Adipose tissue (tissue), 3 donors: ENCODE measurements around the gene ALMS1. TPM values are rescaled to one million over a fixed set of nuclear protein-coding genes. Genes with fewer than 3 reads are reported as not detected.
A peak's percentile ranks its signal among the peaks of the same experiment; 100 is the strongest.
"Not testable (repeated sequence)": the region's sequence is repeated elsewhere in the genome, so short reads cannot be mapped to it uniquely, and the experiment has no call there.

Source experiments
- H3K27ac ChIP-seq: one replicate; pipeline ENCODE4 v1.5.1; 2013; ENCODE audit warnings: low read depth, low read length
- WGBS, 3 donors: extraction: QIAGEN DNeasy Blood & Tissue Kit; methylation state at CpG; one replicate each; pipeline ENCODE4 v1.1.7; 2013; 5-methylcytosine and 5-hydroxymethylcytosine counted together
- polyA plus RNA-seq, 3 donors: library from polyadenylated mRNA; stranded (reverse); fragments of 200-250 nt; gene quantifications; one replicate each; pipeline ENCODE4 v1.2.3, GENCODE V29; 2013
- donor health status: healthy with polysubstance abuse.
- donor health status: Bipolar disorder and iron deficiency.
- donor health status: healthy.

ALMS1 gene
- polyA plus RNA-seq, 3 donors = 5.5 to 8.6 (median 5.6) TPM

GRCh38 chr2:73386342-73386868 is 769 bp downstream of the ALMS1 start:
- WGBS, 3 donors = 0 to 1% (median 0%) methylated on average over 24 of the region's 24 CpGs

GRCh38 chr2:73386894-73387636 is 1.4 kb downstream of the ALMS1 start:
- 19 to 35% (median 33%) methylated on average over 6 of the region's 6 CpGs for WGBS, 3 donors
- no peak overlapping the region for H3K27ac ChIP-seq

More at GRCh38 chr2:73386342-73386868, 769 bp downstream of the ALMS1 start:
- peak overlapping the region; percentile 14 for H3K27ac ChIP-seq

- 91 to 96% (median 95%) methylated on average over 9 of the region's 9 CpGs for WGBS, 3 donors
- H3K27ac ChIP-seq = no peak overlapping the region
Observed at GRCh38 chr2:73402386-73403103, 16.9 kb downstream of the ALMS1 start.

- WGBS, 3 donors = 98 to 100% (median 98%) methylated on average over 1 of the region's 1 CpG
- H3K27ac ChIP-seq = no peak overlapping the region
Observed at GRCh38 chr2:73403237-73403636, 17.6 kb downstream of the ALMS1 start.

- 96 to 100% (median 97%) methylated on average over 5 of the region's 5 CpGs for WGBS, 3 donors
- H3K27ac ChIP-seq = no peak overlapping the region
Observed at GRCh38 chr2:73404409-73404808, 18.8 kb downstream of the ALMS1 start.

GRCh38 chr2:73406996-73407395 is 21.4 kb downstream of the ALMS1 start:
- H3K27ac ChIP-seq = no peak overlapping the region
- 66 to 84% (median 82%) methylated on average over 2 of the region's 2 CpGs for WGBS, 3 donors

GRCh38 chr2:73408198-73408597 is 22.6 kb downstream of the ALMS1 start:
- WGBS, 3 donors = 69 to 81% (median 72%) methylated on average over 3 of the region's 3 CpGs
- H3K27ac ChIP-seq = no peak overlapping the region

GRCh38 chr2:73414696-73415095 is 29.1 kb downstream of the ALMS1 start:
- WGBS, 3 donors = 88 to 97% (median 94%) methylated on average over 3 of the region's 3 CpGs
- H3K27ac ChIP-seq = no peak overlapping the region

GRCh38 chr2:73415906-73416305 is 30.3 kb downstream of the ALMS1 start:
- no peak overlapping the region for H3K27ac ChIP-seq
- 91 to 95% (median 94%) methylated on average over 2 of the region's 2 CpGs for WGBS, 3 donors

GRCh38 chr2:73418343-73418742 is 32.7 kb downstream of the ALMS1 start:
- no peak overlapping the region for H3K27ac ChIP-seq
- WGBS, 3 donors = 37 to 59% (median 42%) methylated on average over 7 of the region's 7 CpGs

- WGBS, 3 donors = 97 to 99% (median 98%) methylated on average over 3 of the region's 3 CpGs
Observed at GRCh38 chr2:73423913-73424312, 38.3 kb downstream of the ALMS1 start.

GRCh38 chr2:73426176-73426575 is 40.5 kb downstream of the ALMS1 start:
- H3K27ac ChIP-seq = no peak overlapping the region
- 91 to 95% (median 93%) methylated on average over 3 of the region's 3 CpGs for WGBS, 3 donors

More at GRCh38 chr2:73423913-73424312, 38.3 kb downstream of the ALMS1 start:
- no peak overlapping the region for H3K27ac ChIP-seq

GRCh38 chr2:73436019-73436418 is 50.4 kb downstream of the ALMS1 start:
- 96 to 98% (median 98%) methylated on average over 1 of the region's 1 CpG for WGBS, 3 donors
- H3K27ac ChIP-seq = no peak overlapping the region

- WGBS, 3 donors = 85 to 96% (median 95%) methylated on average over 3 of the region's 3 CpGs
- no peak overlapping the region for H3K27ac ChIP-seq
Observed at GRCh38 chr2:73444202-73444601, 58.6 kb downstream of the ALMS1 start.

- WGBS, 3 donors = 77 to 90% (median 81%) methylated on average over 3 of the region's 3 CpGs
- H3K27ac ChIP-seq = no peak overlapping the region
Observed at GRCh38 chr2:73448856-73449255, 63.2 kb downstream of the ALMS1 start.

- H3K27ac ChIP-seq = no peak overlapping the region
Observed at GRCh38 chr2:73449404-73449803, 63.8 kb downstream of the ALMS1 start.

GRCh38 chr2:73451263-73451972 is 65.8 kb downstream of the ALMS1 start:
- WGBS, 3 donors = 92 to 100% (median 92%) methylated on average over 1 of the region's 1 CpG
- no peak overlapping the region for H3K27ac ChIP-seq

- WGBS, 3 donors = 95 to 97% (median 97%) methylated on average over 3 of the region's 3 CpGs
- no peak overlapping the region for H3K27ac ChIP-seq
Observed at GRCh38 chr2:73457982-73458381, 72.3 kb downstream of the ALMS1 start.

GRCh38 chr2:73462388-73462787 is 76.8 kb downstream of the ALMS1 start:
- WGBS, 3 donors = 100% methylated on average over 1 of the region's 1 CpG
- not testable (repeated sequence) for H3K27ac ChIP-seq
